ENCODE results near the gene SND1.

SND1 gene

DNA sequence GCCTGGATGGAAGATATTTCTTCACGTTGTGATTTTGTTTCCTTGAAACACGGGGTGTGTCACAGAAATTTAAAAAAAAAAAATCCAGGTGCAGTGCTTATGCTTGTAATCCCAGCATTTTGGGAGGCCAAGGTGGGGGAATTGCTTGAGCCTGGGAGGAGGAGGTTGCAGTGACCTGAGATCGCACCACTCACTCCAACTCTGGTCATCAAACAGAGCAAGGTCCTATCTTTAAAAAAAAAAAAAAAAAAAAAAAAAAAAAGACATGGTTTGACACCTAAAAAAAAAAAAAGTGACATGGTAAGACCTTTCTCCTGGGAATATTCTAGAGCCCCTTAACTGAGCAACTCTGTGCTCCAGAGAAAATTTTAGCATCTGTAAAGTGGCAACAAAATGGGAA lies 388.2 kb downstream of the SND1 start:
- in situ Hi-C loops (cut with MboI; ENCODE audit: low sequenced_read_pairs, unreplicated experiment) = no loop called here
- no peak for DNase-seq (ENCODE audit: low spot score)
- TF ChIP-seq, protein P1, sequence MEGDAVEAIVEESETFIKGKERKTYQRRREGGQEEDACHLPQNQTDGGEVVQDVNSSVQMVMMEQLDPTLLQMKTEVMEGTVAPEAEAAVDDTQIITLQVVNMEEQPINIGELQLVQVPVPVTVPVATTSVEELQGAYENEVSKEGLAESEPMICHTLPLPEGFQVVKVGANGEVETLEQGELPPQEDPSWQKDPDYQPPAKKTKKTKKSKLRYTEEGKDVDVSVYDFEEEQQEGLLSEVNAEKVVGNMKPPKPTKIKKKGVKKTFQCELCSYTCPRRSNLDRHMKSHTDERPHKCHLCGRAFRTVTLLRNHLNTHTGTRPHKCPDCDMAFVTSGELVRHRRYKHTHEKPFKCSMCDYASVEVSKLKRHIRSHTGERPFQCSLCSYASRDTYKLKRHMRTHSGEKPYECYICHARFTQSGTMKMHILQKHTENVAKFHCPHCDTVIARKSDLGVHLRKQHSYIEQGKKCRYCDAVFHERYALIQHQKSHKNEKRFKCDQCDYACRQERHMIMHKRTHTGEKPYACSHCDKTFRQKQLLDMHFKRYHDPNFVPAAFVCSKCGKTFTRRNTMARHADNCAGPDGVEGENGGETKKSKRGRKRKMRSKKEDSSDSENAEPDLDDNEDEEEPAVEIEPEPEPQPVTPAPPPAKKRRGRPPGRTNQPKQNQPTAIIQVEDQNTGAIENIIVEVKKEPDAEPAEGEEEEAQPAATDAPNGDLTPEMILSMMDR (IDR thresholded peaks at IDR 0.05; ENCODE audit: borderline replicate concordance, control extremely low read depth, extremely low read depth, insufficient read depth, missing control alignments) = no peak

DNA sequence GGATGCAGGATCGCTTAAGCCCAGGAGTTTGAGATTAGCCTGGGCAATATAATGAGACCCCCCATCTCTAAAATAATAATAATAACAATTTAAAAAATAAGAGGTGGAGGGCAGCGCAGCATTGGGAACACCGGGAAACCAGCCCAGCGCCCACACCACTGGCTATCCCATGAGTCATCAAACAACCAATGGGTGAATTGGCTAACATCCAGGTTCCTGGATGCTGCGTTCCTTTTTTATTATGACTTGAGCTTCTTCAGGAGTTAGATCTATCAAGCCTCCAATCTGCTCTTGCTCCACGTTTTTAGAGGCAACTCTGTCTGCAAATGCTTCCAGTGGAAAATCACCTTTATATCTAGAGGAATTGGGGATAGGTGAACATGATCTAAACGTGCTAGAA lies 389.2 kb downstream of the SND1 start:
- no peak for DNase-seq (ENCODE audit: low spot score)
- in situ Hi-C loops (cut with MboI; ENCODE audit: low sequenced_read_pairs, unreplicated experiment) = no loop called here
- TF ChIP-seq, protein P1 (IDR thresholded peaks at IDR 0.05; ENCODE audit: borderline replicate concordance, control extremely low read depth, extremely low read depth, insufficient read depth, missing control alignments) = no peak

DNA sequence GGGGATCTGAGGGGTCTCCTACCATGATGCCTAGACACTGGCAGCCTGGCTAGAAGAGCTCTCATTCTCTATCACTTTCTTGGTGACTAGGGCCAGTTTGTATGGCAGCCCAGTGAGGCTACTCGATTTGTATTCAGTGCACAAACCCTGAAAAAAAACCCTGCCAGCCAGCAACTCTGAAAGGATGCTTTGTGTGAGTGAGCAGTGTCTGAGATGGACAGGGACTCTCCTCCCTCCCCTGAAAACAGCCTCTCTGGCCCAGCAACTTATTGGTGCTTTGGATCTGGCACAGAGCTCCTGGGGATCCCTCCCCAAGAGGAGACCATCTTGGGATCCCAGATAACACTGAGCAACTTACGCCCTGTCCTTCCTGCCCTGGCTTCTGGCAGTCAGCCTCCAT lies 390.0 kb downstream of the SND1 start:
- DNase-seq (ENCODE audit: low spot score) = no peak
- TF ChIP-seq, protein P1 (IDR thresholded peaks at IDR 0.05; ENCODE audit: borderline replicate concordance, control extremely low read depth, extremely low read depth, insufficient read depth, missing control alignments) = no peak
- in situ Hi-C loops (cut with MboI; ENCODE audit: low sequenced_read_pairs, unreplicated experiment) = no loop called here

DNA sequence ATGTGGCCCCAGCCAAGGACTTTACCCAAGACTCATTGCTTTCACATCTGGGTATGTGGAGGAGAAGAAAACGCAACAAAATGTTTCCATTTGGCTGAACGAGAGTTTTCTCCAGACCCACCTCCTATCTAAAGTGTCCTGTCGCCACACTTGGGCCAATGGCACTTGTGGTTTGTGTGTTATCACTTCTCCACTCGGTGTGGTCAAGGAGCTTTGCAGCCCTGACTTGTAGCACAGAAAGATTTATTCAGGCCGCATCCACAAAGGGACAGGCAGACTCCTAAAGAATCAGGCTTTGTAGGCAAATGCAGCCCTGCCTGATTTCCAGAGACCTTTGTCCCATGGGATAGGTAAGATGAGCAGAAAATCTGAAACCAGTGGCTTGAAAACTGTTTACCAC lies 392.1 kb downstream of the SND1 start:
- no peak for DNase-seq (ENCODE audit: low spot score)
- in situ Hi-C loops (cut with MboI; ENCODE audit: low sequenced_read_pairs, unreplicated experiment) = no loop called here

DNA sequence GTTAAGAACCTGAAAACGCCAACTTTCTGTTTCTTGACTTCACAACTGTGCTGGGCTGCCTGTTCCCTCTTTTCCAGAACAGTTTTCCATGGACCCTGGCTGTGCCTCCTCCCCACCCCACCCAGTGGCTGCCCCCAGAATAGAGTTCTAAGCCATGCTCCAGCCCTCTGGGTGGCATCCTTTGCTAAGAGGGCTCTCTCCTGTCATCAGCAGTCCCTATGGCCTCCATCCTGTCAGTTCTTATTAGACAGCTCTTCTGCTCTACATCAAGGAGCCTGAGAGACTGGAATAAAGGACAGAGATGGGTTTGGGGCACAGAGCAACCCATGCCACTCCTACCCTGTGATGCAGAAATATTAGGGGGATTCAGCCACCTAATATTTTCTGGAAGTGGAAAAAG lies 393.2 kb downstream of the SND1 start:
- in situ Hi-C loops (cut with MboI; ENCODE audit: low sequenced_read_pairs, unreplicated experiment) = no loop called here
- no peak for DNase-seq (ENCODE audit: low spot score)

More for the DNA sequence above, 392.1 kb downstream of the SND1 start:
- TF ChIP-seq, protein P1 (IDR thresholded peaks at IDR 0.05; ENCODE audit: borderline replicate concordance, control extremely low read depth, extremely low read depth, insufficient read depth, missing control alignments) = no peak

DNA sequence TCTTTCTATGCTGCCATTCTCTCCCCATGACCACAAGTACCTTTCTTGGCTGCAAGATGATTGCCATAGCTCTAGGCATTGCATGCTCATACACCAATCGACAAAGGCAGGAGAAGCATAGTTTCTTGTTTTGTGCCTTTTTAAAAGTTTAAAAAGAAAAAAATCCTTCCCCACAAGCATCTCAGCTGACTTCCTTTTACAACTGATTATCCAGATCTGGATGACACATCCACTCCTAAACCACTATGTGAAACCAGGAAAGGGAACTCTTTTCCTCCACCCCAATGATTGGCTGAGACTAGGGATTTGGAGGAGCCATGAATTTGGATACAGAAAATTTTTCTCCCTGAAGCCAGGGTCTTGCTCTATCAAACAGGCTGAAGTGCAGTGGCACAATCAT lies 393.8 kb downstream of the SND1 start:
- TF ChIP-seq, protein P1 (IDR thresholded peaks at IDR 0.05; ENCODE audit: borderline replicate concordance, control extremely low read depth, extremely low read depth, insufficient read depth, missing control alignments) = no peak
- in situ Hi-C loops (cut with MboI; ENCODE audit: low sequenced_read_pairs, unreplicated experiment) = no loop called here
- DNase-seq (ENCODE audit: low spot score) = no peak

More for the DNA sequence above, 393.2 kb downstream of the SND1 start:
- TF ChIP-seq, protein P1 (IDR thresholded peaks at IDR 0.05; ENCODE audit: borderline replicate concordance, control extremely low read depth, extremely low read depth, insufficient read depth, missing control alignments) = no peak

DNA sequence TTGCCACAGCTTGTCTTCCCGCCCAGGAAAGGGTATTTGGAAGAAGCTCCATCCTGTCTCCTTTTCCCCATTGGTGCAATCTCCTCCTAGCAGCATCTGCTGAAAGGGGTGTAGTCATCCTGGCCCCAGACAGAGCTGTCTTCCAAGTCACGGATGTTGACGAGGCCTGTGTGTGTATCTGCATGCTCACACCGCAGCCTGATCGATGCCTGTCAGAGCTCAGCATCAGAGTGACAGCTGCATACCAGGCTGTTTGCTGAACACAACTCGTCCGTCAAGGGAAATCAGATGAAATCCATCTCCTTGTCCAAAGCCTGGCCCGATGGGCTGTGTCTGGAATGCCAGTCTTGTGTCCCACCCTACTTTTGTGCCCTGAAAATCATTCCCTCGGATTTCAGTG lies 400.4 kb downstream of the SND1 start:
- in situ Hi-C loops (cut with MboI; ENCODE audit: low sequenced_read_pairs, unreplicated experiment) = no loop called here
- TF ChIP-seq, protein P1 (IDR thresholded peaks at IDR 0.05; ENCODE audit: borderline replicate concordance, control extremely low read depth, extremely low read depth, insufficient read depth, missing control alignments) = no peak
- no peak for DNase-seq (ENCODE audit: low spot score)

Measured in GM13976 (cell line).